NOMO-1 (cell line): Measurements from ENCODE around the gene FOXF1.

ENCODE experiments used
- DNase-seq, 2 experiments: peaks; one replicate each; lab custom pipeline; 2025; ENCODE audit not compliant: unreplicated experiment in 2 of 2; lab: John Stamatoyannopoulos, UW

Gene FOXF1

GRCh38 chr16:86510465-86511261, at the start of gene FOXF1:
Gene FOXF1, plus strand, starts transcription at chr16:86510527. Its CDS starts 43 bp downstream, at chr16:86510570.
- DNase-seq, result no peak

- no peak for DNase-seq
These were observed 49.3 kb upstream of the FOXF1 start for GRCh38 chr16:86461037-86461436.

- no peak for DNase-seq
These were observed 47.8 kb upstream of the FOXF1 start for GRCh38 chr16:86462334-86463084.

- DNase-seq, result no peak
These were observed 46.3 kb upstream of the FOXF1 start for GRCh38 chr16:86464044-86464443.

- DNase-seq, result no peak
These were observed 44.9 kb upstream of the FOXF1 start for GRCh38 chr16:86465434-86465833.

- DNase-seq, result no peak
These were observed 43.5 kb upstream of the FOXF1 start for GRCh38 chr16:86466696-86467406.

GRCh38 chr16:86467490-86467889, 42.8 kb upstream of the FOXF1 start:
- no peak for DNase-seq

GRCh38 chr16:86470964-86471363, 39.4 kb upstream of the FOXF1 start:
- DNase-seq, result no peak

- DNase-seq, result no peak
These were observed 38.4 kb upstream of the FOXF1 start for GRCh38 chr16:86471896-86472295.

GRCh38 chr16:86472366-86472765, 38.0 kb upstream of the FOXF1 start:
- DNase-seq, result no peak

GRCh38 chr16:86476956-86477534, 33.3 kb upstream of the FOXF1 start:
- no peak for DNase-seq

- no peak for DNase-seq
These were observed 32.7 kb upstream of the FOXF1 start for GRCh38 chr16:86477642-86478041.

GRCh38 chr16:86478779-86479178, 31.5 kb upstream of the FOXF1 start:
- DNase-seq, result no peak

GRCh38 chr16:86479419-86479818, 30.9 kb upstream of the FOXF1 start:
- DNase-seq, result no peak

GRCh38 chr16:86480444-86480843, 29.9 kb upstream of the FOXF1 start:
- no peak for DNase-seq

- no peak for DNase-seq
These were observed 28.7 kb upstream of the FOXF1 start for GRCh38 chr16:86481607-86482006.

GRCh38 chr16:86484240-86484639, 26.1 kb upstream of the FOXF1 start:
- no peak for DNase-seq

- DNase-seq, result no peak
These were observed 24.6 kb upstream of the FOXF1 start for GRCh38 chr16:86485746-86486145.

- DNase-seq, result no peak
These were observed 19.3 kb upstream of the FOXF1 start for GRCh38 chr16:86490859-86491639.

GRCh38 chr16:86491640-86492023, 18.7 kb upstream of the FOXF1 start:
- no peak for DNase-seq
